Mesendoderm (in vitro differentiated cells): ENCODE data around the gene PSMC4.
A peak's percentile ranks its signal among the peaks of the same experiment; 100 is the strongest.

Experiments used
- DNase-seq: peaks from one replicate; pipeline ENCODE4 v3.0.0; 2013
- H2AK5ac ChIP-seq: 2 replicates; pipeline ENCODE4 v1.6.1; 2013; ENCODE audit warnings: low read length, inconsistent platforms
- H2BK120ac ChIP-seq: 2 replicates; pipeline ENCODE4 v1.6.1; 2013; ENCODE audit warnings: low read depth, mild to moderate bottlenecking, low read length, moderate library complexity, mixed read lengths
- H2BK15ac ChIP-seq: replicated peaks from 2 replicates; pipeline ENCODE4 v1.6.1; 2013; ENCODE audit warnings: low read depth, mild to moderate bottlenecking, moderate library complexity
- H2BK5ac ChIP-seq: 2 replicates; pipeline ENCODE4 v1.6.1; 2013; ENCODE audit warnings: low read length, inconsistent platforms
- H3K18ac ChIP-seq: 2 replicates; pipeline ENCODE4 v1.6.1; 2013; ENCODE audit warnings: mild to moderate bottlenecking, low read length, mixed read lengths
- H3K23ac ChIP-seq: one replicate; pipeline ENCODE4 v1.6.1; 2013; ENCODE audit warnings: low read length
- H3K27ac ChIP-seq: 2 replicates; pipeline ENCODE4 v1.5.1; 2013; ENCODE audit warnings: low read depth, mild to moderate bottlenecking, inconsistent platforms, low read length, moderate library complexity
- H3K27me3 ChIP-seq: 2 replicates; pipeline ENCODE4 v1.6.1; 2013; ENCODE audit warnings: low read length, control low read depth, mild to moderate bottlenecking, inconsistent platforms; ENCODE audit not compliant: insufficient read depth, poor library complexity
- H3K36me3 ChIP-seq: 2 replicates; pipeline ENCODE4 v1.6.1; 2013; ENCODE audit warnings: low read length, inconsistent platforms; ENCODE audit not compliant: control insufficient read depth, insufficient read depth
- H3K4ac ChIP-seq: one replicate; pipeline ENCODE4 v1.6.1; 2013; ENCODE audit warnings: low read depth, mild to moderate bottlenecking, low read length, moderate library complexity
- H3K4me1 ChIP-seq: 2 replicates; pipeline ENCODE4 v1.6.1; 2013; ENCODE audit warnings: low read depth, low read length, inconsistent platforms; ENCODE audit not compliant: control insufficient read depth
- H3K4me2 ChIP-seq: 2 replicates; pipeline ENCODE4 v1.6.1; 2013; ENCODE audit warnings: low read length
- H3K4me3 ChIP-seq: 2 replicates; pipeline ENCODE4 v1.5.1; 2013; ENCODE audit warnings: mild to moderate bottlenecking, low read length
- H3K56ac ChIP-seq: one replicate; pipeline ENCODE4 v1.6.1; 2013; ENCODE audit warnings: low read length
- H3K79me1 ChIP-seq: 2 replicates; pipeline ENCODE4 v1.6.1; 2013; ENCODE audit warnings: low read length, inconsistent platforms
- H3K79me2 ChIP-seq: 2 replicates; pipeline ENCODE4 v1.6.1; 2013; ENCODE audit warnings: mild to moderate bottlenecking, low read length; ENCODE audit not compliant: control insufficient read depth, insufficient read depth
- H3K9ac ChIP-seq: 2 replicates; pipeline ENCODE4 v1.6.1; 2013; ENCODE audit warnings: low read length, inconsistent platforms
- H4K5ac ChIP-seq: one replicate; pipeline ENCODE4 v1.6.1; 2013; ENCODE audit warnings: low read length
- H4K8ac ChIP-seq: one replicate; pipeline ENCODE4 v1.6.1; 2013; ENCODE audit warnings: low read depth, mild to moderate bottlenecking, control low read depth, low read length, moderate library complexity
- WGBS: extraction: QIAGEN DNeasy Blood & Tissue Kit; methylation state at CpG from one replicate; pipeline ENCODE4 v1.1.7; 2013; ENCODE audit warnings: low lambda C conversion rate, missing lambda C conversion rate; ENCODE audit not compliant: insufficient coverage; ENCODE audit errors: extremely low coverage; 5-methylcytosine and 5-hydroxymethylcytosine counted together

PSMC4 gene

DNA sequence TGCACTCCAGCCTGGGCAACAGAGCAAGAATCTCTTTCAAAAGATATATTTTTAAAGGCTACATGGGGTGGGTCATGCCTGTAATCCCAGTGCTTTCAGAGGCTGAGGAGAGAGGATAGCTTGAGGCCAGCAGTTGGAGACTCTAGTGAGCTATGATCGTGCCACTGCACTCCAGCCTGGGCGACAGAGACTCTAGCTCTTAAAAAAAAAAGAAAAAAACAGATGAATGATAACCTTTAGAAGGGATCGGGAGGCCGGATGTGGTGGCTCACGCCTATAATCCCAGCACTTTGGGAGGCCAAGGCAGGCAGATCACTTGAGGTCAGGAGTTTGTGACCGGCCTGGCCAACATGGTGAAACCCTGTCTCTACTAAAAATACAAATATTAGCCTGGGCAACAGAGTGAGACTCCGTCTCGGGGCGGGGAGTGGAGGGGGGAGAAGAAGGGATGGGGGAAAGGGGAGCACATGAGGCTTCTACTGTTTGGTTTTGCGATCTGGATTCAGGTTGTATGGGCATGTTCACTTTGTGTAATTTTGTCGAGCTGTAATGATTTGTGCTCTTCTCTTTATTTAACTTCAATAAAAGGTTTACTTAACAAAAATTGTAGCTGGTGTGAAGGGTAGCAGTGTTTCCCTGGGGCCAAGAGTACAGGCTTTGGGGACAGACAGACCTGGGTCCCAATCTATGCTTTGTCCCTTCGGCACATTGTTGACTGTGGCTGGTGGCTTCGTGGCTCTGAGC is 1.1 kb upstream of the PSMC4 start:
- no peaks in the 10 kb centered on the region for H3K27me3 ChIP-seq
- H3K23ac ChIP-seq, result no peak overlapping the region
- H3K27ac ChIP-seq, result no peak overlapping the region
- peak overlapping the region; percentile 86 for H4K5ac ChIP-seq
- H3K79me2 ChIP-seq, result peaks cover 13% of the 10 kb centered on the region
- peak overlapping the region; percentile 65 for H4K8ac ChIP-seq
- H3K79me1 ChIP-seq, result peaks cover 8% of the 10 kb centered on the region
- no peak for DNase-seq
- peaks cover 7% of the 10 kb centered on the region for H3K36me3 ChIP-seq
- WGBS, result no CpG with 5 or more reads among the region's 13 CpGs
- H3K18ac ChIP-seq, result no peak overlapping the region
- peak overlapping the region; percentile 64 for H3K4me2 ChIP-seq
- peak overlapping the region; percentile 81 for H3K9ac ChIP-seq
- no peak overlapping the region for H3K4ac ChIP-seq
- H2AK5ac ChIP-seq, result peak overlapping the region; percentile 18
- no peak overlapping the region for H2BK5ac ChIP-seq
- H2BK120ac ChIP-seq, result no peak overlapping the region
- H3K4me3 ChIP-seq, result peak overlapping the region; percentile 61
- H2BK15ac ChIP-seq, result no peak overlapping the region
- no peaks in the 10 kb centered on the region for H3K4me1 ChIP-seq
- H3K56ac ChIP-seq, result peak overlapping the region; percentile 94

DNA sequence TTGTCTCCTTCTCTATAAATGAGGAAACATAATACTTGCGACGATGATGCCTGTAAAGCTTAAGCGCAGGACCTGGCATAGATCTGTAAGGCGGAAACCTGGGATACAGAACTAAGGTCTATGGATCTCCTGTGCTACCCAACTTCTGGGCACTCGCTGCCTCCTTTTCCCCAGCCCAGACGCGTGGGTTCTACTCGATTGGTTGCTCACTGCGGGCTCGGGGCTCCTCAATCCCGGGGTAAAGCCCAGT is 615 bp upstream of the PSMC4 start:
- Histone ChIP-seq H3K56ac (peak overlapping the region; percentile 94), H3K4ac (no peak overlapping the region), H3K23ac (no peak overlapping the region), H2BK5ac (no peak overlapping the region), H2AK5ac (peak overlapping the region; percentile 18), H3K18ac (no peak overlapping the region), H3K79me1 (peaks cover 8% of the 10 kb centered on the region), H3K4me3 (peak overlapping the region; percentile 61), H3K79me2 (peaks cover 13% of the 10 kb centered on the region), H2BK120ac (no peak overlapping the region), H3K4me1 (no peaks in the 10 kb centered on the region), H4K5ac (peak overlapping the region; percentile 86), H3K27me3 (no peaks in the 10 kb centered on the region), H3K27ac (peak overlapping the region; percentile 7), H3K36me3 (peaks cover 7% of the 10 kb centered on the region), H4K8ac (peak overlapping the region; percentile 65), H2BK15ac (no peak overlapping the region), H3K9ac (peak overlapping the region; percentile 81), H3K4me2 (peak overlapping the region; percentile 64)
- no CpG with 5 or more reads among the region's 11 CpGs for WGBS
- DNase-seq, result no peak

DNA sequence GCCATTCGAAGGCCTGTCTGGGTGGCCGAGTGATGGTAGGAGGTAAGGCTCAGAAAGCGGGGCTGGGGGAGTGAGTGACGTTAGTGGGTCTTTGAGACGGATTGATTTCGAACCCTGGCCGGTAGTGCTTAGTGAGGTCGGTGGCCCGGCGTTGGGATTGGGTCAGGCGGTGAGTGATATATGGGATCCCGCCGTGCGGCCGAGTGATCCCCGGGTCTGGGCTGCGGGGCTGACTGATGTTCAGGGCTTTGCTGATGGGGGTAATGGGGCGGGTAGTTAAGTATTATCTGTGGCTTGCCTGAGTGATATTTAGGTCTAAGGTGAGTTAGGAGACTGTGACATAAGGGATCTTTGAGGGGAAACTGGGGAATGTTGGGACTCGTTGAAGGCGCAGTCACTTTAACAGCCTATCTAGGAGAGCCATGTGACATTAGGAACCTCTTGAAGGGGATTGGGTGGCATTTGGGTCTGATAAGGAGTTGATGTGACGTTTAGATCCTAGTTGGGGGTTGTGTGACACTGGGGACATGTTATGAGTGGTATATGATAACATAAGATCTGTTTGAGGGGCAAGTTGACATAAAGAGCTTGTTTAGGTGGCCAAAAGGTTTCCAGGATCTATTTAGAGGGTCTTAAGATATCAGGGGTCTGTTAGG is 543 bp downstream of the PSMC4 start:
- Histone ChIP-seq H3K36me3 (peaks cover 7% of the 10 kb centered on the region), H2BK15ac (no peak overlapping the region), H3K9ac (peak overlapping the region; percentile 96), H3K18ac (peak overlapping the region; percentile 78), H3K4me3 (peak overlapping the region; percentile 98), H3K79me1 (peaks cover 8% of the 10 kb centered on the region), H3K27me3 (no peaks in the 10 kb centered on the region), H3K27ac (no peak overlapping the region), H4K8ac (peak overlapping the region; percentile 70), H2BK5ac (no peak overlapping the region), H3K4ac (peak overlapping the region; percentile 6), H3K4me2 (peak overlapping the region; percentile 100), H3K23ac (peak overlapping the region; percentile 24), H2BK120ac (no peak overlapping the region), H3K4me1 (no peaks in the 10 kb centered on the region), H4K5ac (no peak overlapping the region), H2AK5ac (peak overlapping the region; percentile 95), H3K79me2 (peaks cover 13% of the 10 kb centered on the region), H3K56ac (peak overlapping the region; percentile 97)
- peak; percentile 14 for DNase-seq
- no CpG with 5 or more reads among the region's 21 CpGs for WGBS

DNA sequence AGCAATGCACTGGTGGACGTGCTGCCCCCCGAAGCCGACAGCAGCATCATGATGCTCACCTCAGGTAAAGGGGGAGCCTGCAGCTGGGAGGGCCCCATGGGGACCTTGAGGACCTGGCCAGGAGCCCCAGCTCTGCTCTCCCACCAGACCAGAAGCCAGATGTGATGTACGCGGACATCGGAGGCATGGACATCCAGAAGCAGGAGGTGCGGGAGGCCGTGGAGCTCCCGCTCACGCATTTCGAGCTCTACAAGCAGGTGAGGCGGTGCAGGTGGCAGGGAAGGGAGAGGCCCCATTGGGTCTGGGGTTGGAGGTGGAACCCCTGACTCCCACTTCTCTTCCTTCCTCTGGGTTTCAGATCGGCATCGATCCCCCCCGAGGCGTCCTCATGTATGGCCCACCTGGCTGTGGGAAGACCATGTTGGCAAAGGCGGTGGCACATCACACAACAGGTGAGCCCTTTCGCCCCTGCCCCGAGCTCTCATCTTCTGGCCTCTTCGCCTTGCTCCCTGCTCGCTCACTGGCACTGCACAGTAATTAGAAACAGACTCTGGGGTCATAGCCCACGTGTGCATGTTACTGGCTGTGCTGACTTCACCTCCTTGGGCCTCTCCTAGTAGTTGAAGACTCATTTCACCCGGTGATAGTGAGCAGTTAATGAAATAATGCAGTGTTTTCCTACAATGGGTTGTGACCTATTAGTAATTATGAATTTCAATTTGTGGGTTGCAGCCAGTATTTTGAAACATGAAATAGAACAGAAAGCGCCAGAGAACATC is 3.6 kb downstream of the PSMC4 start:
- H3K36me3 ChIP-seq, result peaks cover 11% of the 10 kb centered on the region

DNA sequence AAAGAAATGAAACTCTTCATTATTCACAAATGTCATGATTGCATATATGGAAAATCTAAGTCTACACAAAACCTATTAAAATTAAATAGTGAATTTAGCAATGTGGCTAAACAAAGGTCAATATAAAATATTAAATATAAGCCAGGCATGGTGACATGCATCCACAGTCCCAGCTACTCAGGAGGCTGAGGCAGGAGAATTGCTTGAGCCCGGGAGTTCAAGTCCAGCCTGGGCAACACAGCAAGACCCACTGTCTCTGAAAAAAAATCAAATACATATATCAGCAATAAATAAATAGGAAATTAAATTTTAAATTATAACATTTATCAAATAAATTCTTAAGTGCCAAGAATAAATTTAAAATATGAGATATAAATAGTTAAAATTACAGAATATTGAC is 11.9 kb downstream of the PSMC4 start:
- H3K9ac ChIP-seq, result no peak overlapping the region
- no peak overlapping the region for H3K4me2 ChIP-seq
- H2BK120ac ChIP-seq, result no peak overlapping the region
- no peaks in the 10 kb centered on the region for H3K4me1 ChIP-seq
- H2BK15ac ChIP-seq, result no peak overlapping the region
- no peak overlapping the region for H2AK5ac ChIP-seq
- H3K27me3 ChIP-seq, result no peaks in the 10 kb centered on the region
- no peak for DNase-seq
- H3K4ac ChIP-seq, result no peak overlapping the region
- WGBS, result no CpG with 5 or more reads among the region's 1 CpG
- H3K36me3 ChIP-seq, result peaks cover 10% of the 10 kb centered on the region
- no peak overlapping the region for H3K4me3 ChIP-seq
- H3K18ac ChIP-seq, result no peak overlapping the region
- H3K23ac ChIP-seq, result no peak overlapping the region
- H3K79me1 ChIP-seq, result no peaks in the 10 kb centered on the region
- H3K56ac ChIP-seq, result no peak overlapping the region
- H4K5ac ChIP-seq, result no peak overlapping the region
- no peaks in the 10 kb centered on the region for H3K79me2 ChIP-seq
- H3K27ac ChIP-seq, result no peak overlapping the region
- no peak overlapping the region for H4K8ac ChIP-seq
- no peak overlapping the region for H2BK5ac ChIP-seq

More for the DNA sequence above, 3.6 kb downstream of the PSMC4 start:
- DNase-seq, result no peak
- no peak overlapping the region for H3K56ac ChIP-seq
- H3K4me2 ChIP-seq, result no peak overlapping the region
- no peak overlapping the region for H2BK5ac ChIP-seq
- no peak overlapping the region for H2BK120ac ChIP-seq
- WGBS, result no CpG with 5 or more reads among the region's 24 CpGs
- H3K27me3 ChIP-seq, result no peaks in the 10 kb centered on the region
- no peak overlapping the region for H3K4me3 ChIP-seq
- H4K5ac ChIP-seq, result no peak overlapping the region
- no peak overlapping the region for H3K23ac ChIP-seq
- no peak overlapping the region for H3K27ac ChIP-seq
- no peak overlapping the region for H4K8ac ChIP-seq
- no peak overlapping the region for H2BK15ac ChIP-seq
- no peaks in the 10 kb centered on the region for H3K4me1 ChIP-seq
- peaks cover 13% of the 10 kb centered on the region for H3K79me2 ChIP-seq
- no peak overlapping the region for H2AK5ac ChIP-seq
- H3K18ac ChIP-seq, result no peak overlapping the region
- H3K9ac ChIP-seq, result no peak overlapping the region
- no peak overlapping the region for H3K4ac ChIP-seq
- H3K79me1 ChIP-seq, result peaks cover 8% of the 10 kb centered on the region
